Measurements from ENCODE around the gene NPPA. TPM values are rescaled to one million over a fixed set of nuclear protein-coding genes. Genes with fewer than 3 reads are reported as not detected.

NPPA gene
- total RNA-seq, 1 experiment from 2014 or later: not detected

GRCh38 chr1:11842154-11843041 lies 5.2 kb downstream of the NPPA start:
- no peak overlapping the region for H3K4ac ChIP-seq (ENCODE audit: low read depth, low read length)
- Mint-ChIP-seq H3K4me3 (no peak overlapping the region), H3K27ac (no peak overlapping the region), H3K36me3 (ENCODE audit: insufficient read depth in 1 of 3, low read depth in 3 of 3) (peaks cover 24 to 87% (median 75%) of the 10 kb centered on the region in 3 experiments; a peak in 6 of 7 replicates), H3K4me1 (no peaks in the 10 kb centered on the region), H3K9me3 (no peaks in the 10 kb centered on the region), H3K27me3 (ENCODE audit: low read depth) (no peaks in the 10 kb centered on the region)
- no peak overlapping the region for H2BK120ac ChIP-seq (ENCODE audit: low read depth, low read length, poor library complexity, severe bottlenecking)
- H3K18ac ChIP-seq (ENCODE audit: insufficient read length, low read depth, low read length): no peak overlapping the region
- no peaks in the 10 kb centered on the region for H3K23me2 ChIP-seq (ENCODE audit: insufficient read length, low read depth, low read length, poor library complexity, severe bottlenecking)
- H3K9ac ChIP-seq (ENCODE audit: extremely low read depth, insufficient read length, low read length): no peak overlapping the region
- no peak for DNase-seq
- H4K8ac ChIP-seq (replicated peaks; ENCODE audit: insufficient read length, low read depth, low read length): no peak overlapping the region
- no CpG with 5 or more reads among the region's 19 CpGs for WGBS (ENCODE audit: extremely low coverage, insufficient read length, low lambda C conversion rate)
- no peak overlapping the region for H4K5ac ChIP-seq (ENCODE audit: insufficient read length, low read depth, low read length)
- H3K27me3 ChIP-seq (ENCODE audit: insufficient read depth, low read length): no peaks in the 10 kb centered on the region
- H4K91ac ChIP-seq (ENCODE audit: insufficient read length, low read depth, low read length): no peak overlapping the region
- H3K14ac ChIP-seq (ENCODE audit: insufficient read depth, low read length): no peak overlapping the region
- no peak overlapping the region for H3K23ac ChIP-seq (ENCODE audit: insufficient read length, low read depth, low read length)
- H2BK20ac ChIP-seq (ENCODE audit: low read depth, low read length, poor library complexity, severe bottlenecking): no peak overlapping the region
- H2BK5ac ChIP-seq (ENCODE audit: insufficient read length, low read length): no peak overlapping the region
- no peak overlapping the region for H3K56ac ChIP-seq (ENCODE audit: insufficient read length, low read depth, low read length)
- no peak overlapping the region for H2AFZ ChIP-seq (ENCODE audit: low read length)
- no peaks in the 10 kb centered on the region for H3K79me1 ChIP-seq (ENCODE audit: insufficient read depth, low read depth, low read length, poor library complexity, severe bottlenecking)
- H3K4me2 ChIP-seq (ENCODE audit: insufficient read depth, insufficient read length, low read length): no peak overlapping the region
- H3K79me2 ChIP-seq (ENCODE audit: insufficient read depth, low read length): no peaks in the 10 kb centered on the region
- no peak overlapping the region for H3T11ph ChIP-seq (ENCODE audit: low read length)
- TF ChIP-seq CTCF (conservative IDR thresholded peaks at IDR 0.05): no peak
- no peaks in the 10 kb centered on the region for H4K20me1 ChIP-seq (ENCODE audit: control insufficient read depth, insufficient read depth, insufficient read length)
- no peak overlapping the region for H3K27ac ChIP-seq (ENCODE audit: insufficient read length, low read depth, low read length)
- H2AK5ac ChIP-seq (ENCODE audit: insufficient read length, low read length): no peak overlapping the region
- H2BK12ac ChIP-seq (ENCODE audit: insufficient read length, low read depth, low read length): no peak overlapping the region
- no peaks in the 10 kb centered on the region for H3K9me3 ChIP-seq (ENCODE audit: control insufficient read depth, low read depth, low read length)
- H2BK15ac ChIP-seq (ENCODE audit: low read depth, low read length): no peak overlapping the region
- no peaks in the 10 kb centered on the region for H3K4me1 ChIP-seq (ENCODE audit: insufficient read depth, low read length)

Data from H9 (cell line).